ENCODE results near the gene CASP7. TPM values are rescaled to one million over a fixed set of nuclear protein-coding genes. Genes with fewer than 3 reads are reported as not detected.

CASP7 gene
- total RNA-seq, result 19.2 TPM

GRCh38 chr10:113679463-113680189 lies at the start of gene CASP7:
TSS of gene CASP7 (plus strand) at chr10:113679912. CDS start at chr10:113697494, 17,582 bp downstream.

GRCh38 chr10:113663908-113664307 lies 15.8 kb upstream of the CASP7 start, which contains the start of gene NRAP:
TSS of gene NRAP (minus strand) at chr10:113664041. CDS start at chr10:113663882, 159 bp downstream.

GRCh38 chr10:113751181-113751732 lies 71.5 kb downstream of the CASP7 start, which contains the start of gene PLEKHS1:
TSS of gene PLEKHS1 (plus strand) at chr10:113751682. CDS start at chr10:113755278, 3,596 bp downstream.

Other genes with a start within 250 kb of the CASP7 start
- gene HABP2, start 126.9 kb upstream of the CASP7 start, total RNA-seq, result 0.53 TPM
- 5.0 TPM for gene NRAP, start 15.9 kb upstream of the CASP7 start, total RNA-seq
- 0.18 TPM for gene PLEKHS1, start 71.8 kb downstream of the CASP7 start, total RNA-seq
- gene DCLRE1A, start 174.2 kb downstream of the CASP7 start, total RNA-seq, result 8.5 TPM
- 36.2 TPM for gene NHLRC2, start 174.7 kb downstream of the CASP7 start, total RNA-seq

Measured in metanephros (tissue), 1 donor.